ENCODE data around the gene MEGF9.

The MEGF9 gene

GRCh38 chr9:120713257-120714087, 798 bp downstream of the MEGF9 start:
- DNase-seq (ENCODE audit: low read depth): no peak
- H3K4me3 ChIP-seq (ENCODE audit: low read depth, low read length): peak overlapping the region; percentile 79
- TF ChIP-seq CTCF (conservative IDR thresholded peaks at IDR 0.05; ENCODE audit: low read depth, low read length): no peak

GRCh38 chr9:120712539-120713031, 1.7 kb downstream of the MEGF9 start:
- DNase-seq (ENCODE audit: low read depth): no peak
- no peak for TF ChIP-seq CTCF (conservative IDR thresholded peaks at IDR 0.05; ENCODE audit: low read depth, low read length)
- peak overlapping the region; percentile 79 for H3K4me3 ChIP-seq (ENCODE audit: low read depth, low read length)

GRCh38 chr9:120711841-120712538, 2.3 kb downstream of the MEGF9 start:
- DNase-seq (ENCODE audit: low read depth): no peak
- peak overlapping the region; percentile 79 for H3K4me3 ChIP-seq (ENCODE audit: low read depth, low read length)
- TF ChIP-seq CTCF (conservative IDR thresholded peaks at IDR 0.05; ENCODE audit: low read depth, low read length): no peak

GRCh38 chr9:120711354-120711753, 2.9 kb downstream of the MEGF9 start:
- no peak overlapping the region for H3K4me3 ChIP-seq (ENCODE audit: low read depth, low read length)
- DNase-seq (ENCODE audit: low read depth): no peak
- TF ChIP-seq CTCF (conservative IDR thresholded peaks at IDR 0.05; ENCODE audit: low read depth, low read length): no peak

- DNase-seq (ENCODE audit: low read depth): peak; percentile 42
- no peak overlapping the region for H3K4me3 ChIP-seq (ENCODE audit: low read depth, low read length)
- TF ChIP-seq CTCF (conservative IDR thresholded peaks at IDR 0.05; ENCODE audit: low read depth, low read length): no peak
Measured at GRCh38 chr9:120710110-120710981, 3.9 kb downstream of the MEGF9 start.

GRCh38 chr9:120708526-120709224, 5.6 kb downstream of the MEGF9 start:
- no peak for DNase-seq (ENCODE audit: low read depth)
- no peak for TF ChIP-seq CTCF (conservative IDR thresholded peaks at IDR 0.05; ENCODE audit: low read depth, low read length)
- no peak overlapping the region for H3K4me3 ChIP-seq (ENCODE audit: low read depth, low read length)
